ENCODE results near the gene UBE2D3. TPM values are rescaled to one million over a fixed set of nuclear protein-coding genes. Genes with fewer than 3 reads are reported as not detected.
A peak's percentile ranks its signal among the peaks of the same experiment; 100 is the strongest.

The UBE2D3 gene
- total RNA-seq, 1 donor, result 487 TPM

GRCh38 chr4:102832105-102832504 is 4.8 kb upstream of the UBE2D3 start:
- no peak for DNase-seq (ENCODE audit: low read depth)
- no peak overlapping the region for H3K4me3 ChIP-seq (ENCODE audit: low read depth, low read length)
- TF ChIP-seq CTCF (IDR thresholded peaks at IDR 0.05; ENCODE audit: insufficient read depth, low read length), result no peak

GRCh38 chr4:102829803-102830202 is 2.5 kb upstream of the UBE2D3 start:
- no peak for DNase-seq (ENCODE audit: low read depth)
- H3K4me3 ChIP-seq (ENCODE audit: low read depth, low read length), result no peak overlapping the region
- no peak for TF ChIP-seq CTCF (IDR thresholded peaks at IDR 0.05; ENCODE audit: insufficient read depth, low read length)

GRCh38 chr4:102828497-102828808 is 1.1 kb upstream of the UBE2D3 start:
- no peak for TF ChIP-seq CTCF (IDR thresholded peaks at IDR 0.05; ENCODE audit: insufficient read depth, low read length)
- H3K4me3 ChIP-seq (ENCODE audit: low read depth, low read length), result peak overlapping the region; percentile 85
- DNase-seq (ENCODE audit: low read depth), result no peak

GRCh38 chr4:102827674-102828496 is 534 bp upstream of the UBE2D3 start:
- peak; percentile 100 for DNase-seq (ENCODE audit: low read depth)
- peak overlapping the region; percentile 85 for H3K4me3 ChIP-seq (ENCODE audit: low read depth, low read length)
- no peak for TF ChIP-seq CTCF (IDR thresholded peaks at IDR 0.05; ENCODE audit: insufficient read depth, low read length)

GRCh38 chr4:102826105-102826889 is 1.1 kb downstream of the UBE2D3 start:
- TF ChIP-seq CTCF (IDR thresholded peaks at IDR 0.05; ENCODE audit: insufficient read depth, low read length), result no peak
- DNase-seq (ENCODE audit: low read depth), result no peak
- H3K4me3 ChIP-seq (ENCODE audit: low read depth, low read length), result peak overlapping the region; percentile 85

- peak; percentile 81 for DNase-seq (ENCODE audit: low read depth)
- peak overlapping the region; percentile 85 for H3K4me3 ChIP-seq (ENCODE audit: low read depth, low read length)
- TF ChIP-seq CTCF (IDR thresholded peaks at IDR 0.05; ENCODE audit: insufficient read depth, low read length), result no peak
Measured at GRCh38 chr4:102825261-102826091, 1.9 kb downstream of the UBE2D3 start.

Data from fibroblast of the aortic adventitia (primary cell).